Measurements from ENCODE around the gene GNG2.

Gene GNG2

DNA sequence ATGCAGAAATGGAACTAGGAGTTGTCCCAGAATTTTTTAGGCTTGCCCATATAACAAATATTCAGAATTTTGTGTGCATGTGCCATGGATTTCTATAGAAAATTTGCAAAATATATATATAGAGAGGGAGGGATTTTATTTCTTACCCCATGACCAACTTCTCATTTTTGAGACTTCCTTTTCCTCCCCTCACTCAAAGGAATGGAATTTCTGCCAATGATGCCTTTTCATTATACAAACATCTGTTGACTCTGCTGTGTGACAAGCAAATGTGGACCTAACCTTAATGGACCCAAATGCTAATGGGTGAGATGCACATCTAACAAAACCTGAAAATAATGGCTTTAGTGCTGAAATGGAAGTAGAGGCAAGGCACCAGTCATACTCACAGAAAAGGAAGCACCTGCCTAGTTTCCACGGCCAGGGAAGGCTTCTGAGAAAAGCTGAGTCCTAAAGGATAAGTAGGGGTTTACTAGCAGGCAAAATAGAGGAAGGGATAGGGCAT lies 3.6 kb upstream of the GNG2 start:
- no peak for DNase-seq

- DNase-seq, result no peak
Measured at GRCh38 chr14:51859131-51859530, 1.3 kb upstream of the GNG2 start.

- DNase-seq, result no peak
Measured at GRCh38 chr14:51860825-51861499, 550 bp downstream of the GNG2 start.

- DNase-seq, result no peak
Measured at GRCh38 chr14:51862176-51862796, 1.9 kb downstream of the GNG2 start.

DNA sequence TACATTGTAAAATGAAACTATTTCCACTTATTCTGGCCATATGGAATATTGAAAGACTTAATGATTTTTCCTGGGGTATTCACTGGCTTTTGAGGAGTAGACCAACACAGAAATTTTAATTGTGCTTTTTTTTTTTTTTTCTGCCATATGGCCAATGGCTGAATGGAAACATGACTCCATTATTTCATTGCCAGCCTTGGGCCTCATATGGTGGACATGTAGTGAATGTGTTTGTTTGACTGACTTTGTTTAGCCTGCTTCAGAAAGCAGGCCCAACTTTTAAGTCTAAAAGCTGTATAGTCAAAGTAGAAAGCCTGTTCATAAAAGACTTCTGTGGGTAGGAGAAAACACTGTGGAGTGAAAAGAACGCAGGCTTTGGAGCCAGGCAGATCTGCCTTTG lies 2.4 kb downstream of the GNG2 start:
- no peak for DNase-seq

DNA sequence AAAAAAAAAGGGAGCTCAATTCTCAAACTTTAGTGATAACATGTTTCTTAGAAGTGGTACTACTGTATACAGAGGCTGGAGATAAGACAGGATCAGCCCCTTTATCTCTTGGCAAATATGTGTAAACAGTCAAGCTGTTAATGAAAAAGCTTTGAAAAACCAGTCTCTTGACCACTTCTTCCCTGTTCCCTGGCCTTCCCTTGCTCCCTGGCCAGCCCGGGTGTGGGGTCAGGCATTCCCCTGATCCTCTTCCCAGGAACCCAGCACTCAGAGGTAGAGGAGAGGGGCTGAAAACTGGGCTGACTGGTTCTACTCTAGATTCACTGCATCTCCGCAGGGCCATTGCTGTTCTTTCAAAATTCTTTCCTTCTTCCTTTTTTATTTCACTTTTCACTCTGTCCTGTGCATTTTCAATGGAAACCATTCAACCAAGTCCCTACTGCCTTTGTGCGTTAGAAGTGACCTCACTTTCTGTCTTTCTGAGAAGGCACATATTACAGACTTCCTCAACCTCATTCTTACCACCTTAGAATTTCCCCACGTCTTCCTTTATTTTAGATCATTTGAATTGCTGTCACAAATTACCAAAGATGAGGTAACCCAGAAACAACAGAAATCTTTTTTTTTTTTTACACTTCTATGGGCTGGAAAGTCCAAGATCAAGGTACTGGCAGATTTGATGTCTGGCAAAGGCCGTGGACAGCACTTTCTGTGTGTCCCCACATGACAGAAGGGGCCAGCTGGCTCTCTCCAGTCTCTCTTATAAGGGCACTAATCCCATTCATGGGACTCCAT lies 5.7 kb downstream of the GNG2 start:
- DNase-seq, result no peak

DNA sequence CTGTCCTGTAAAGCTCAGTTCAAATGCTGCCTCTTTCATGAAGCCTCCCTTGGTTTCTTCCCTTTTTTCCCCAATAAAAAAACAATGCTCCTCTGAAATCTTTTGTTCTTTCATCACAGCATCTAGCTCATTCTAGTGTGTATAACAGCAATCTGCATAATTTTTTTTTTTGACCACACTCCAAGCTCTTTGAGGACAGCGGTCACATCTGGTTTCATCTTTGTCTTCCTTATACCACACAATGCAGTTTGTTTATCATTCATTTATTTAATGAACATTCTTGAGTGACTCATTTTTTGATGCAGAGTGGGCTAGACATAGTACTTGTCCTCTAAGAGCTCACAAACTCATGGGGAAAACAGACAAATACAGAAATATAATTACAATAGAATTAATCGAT lies 7.3 kb downstream of the GNG2 start:
- no peak for DNase-seq

DNA sequence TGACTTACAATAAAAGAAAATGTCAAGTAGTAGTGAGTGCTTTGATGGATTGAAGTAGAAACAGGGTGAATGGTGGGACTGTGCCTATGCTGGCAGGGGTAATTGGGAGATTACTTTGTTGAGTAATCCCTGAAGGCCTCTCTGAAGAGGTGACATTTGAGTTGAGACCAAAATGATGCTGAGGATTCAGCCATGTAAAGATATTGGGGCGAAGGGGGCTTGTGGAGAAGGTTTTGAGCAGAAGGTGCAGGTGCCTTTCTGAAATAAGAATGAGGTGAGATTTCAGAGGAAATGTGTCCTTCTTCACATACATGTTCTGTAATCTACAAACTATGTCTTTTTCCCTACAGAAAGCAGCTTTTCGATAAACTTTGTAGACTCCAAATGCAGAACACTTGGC lies 8.0 kb downstream of the GNG2 start:
- no peak for DNase-seq

DNA sequence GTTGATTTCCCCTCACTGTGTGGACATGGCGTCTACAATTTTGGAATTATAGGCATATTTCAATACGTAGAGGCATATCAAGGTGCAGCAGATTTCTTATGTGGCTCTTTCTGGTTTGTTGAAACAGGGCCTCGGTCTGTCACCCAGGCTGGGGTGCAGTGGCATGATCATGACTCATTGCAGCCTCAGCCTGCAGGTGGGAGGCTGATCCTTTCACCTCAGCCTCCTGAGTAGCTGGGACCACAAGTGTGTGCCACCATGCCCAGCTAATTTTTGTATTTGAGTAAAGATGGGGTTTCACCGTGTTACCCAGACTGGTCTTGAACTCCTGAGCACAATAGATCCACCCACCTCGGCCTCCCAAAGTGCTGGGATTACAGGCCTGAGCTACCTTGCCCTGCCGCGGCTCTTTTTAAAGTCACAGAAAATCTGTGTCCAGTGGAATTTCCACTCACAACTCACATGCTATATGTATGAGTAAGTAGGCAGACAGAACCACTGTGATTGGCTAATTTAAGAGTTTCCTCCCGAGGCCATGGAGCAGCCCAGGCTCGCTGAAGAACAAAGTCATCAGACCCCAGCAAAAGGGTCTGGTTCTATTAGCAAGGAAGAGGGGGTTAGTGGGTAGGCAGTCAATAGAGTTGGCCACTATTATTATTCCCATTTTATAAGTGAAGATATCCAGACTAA lies 9.1 kb downstream of the GNG2 start:
- DNase-seq, result no peak

DNA sequence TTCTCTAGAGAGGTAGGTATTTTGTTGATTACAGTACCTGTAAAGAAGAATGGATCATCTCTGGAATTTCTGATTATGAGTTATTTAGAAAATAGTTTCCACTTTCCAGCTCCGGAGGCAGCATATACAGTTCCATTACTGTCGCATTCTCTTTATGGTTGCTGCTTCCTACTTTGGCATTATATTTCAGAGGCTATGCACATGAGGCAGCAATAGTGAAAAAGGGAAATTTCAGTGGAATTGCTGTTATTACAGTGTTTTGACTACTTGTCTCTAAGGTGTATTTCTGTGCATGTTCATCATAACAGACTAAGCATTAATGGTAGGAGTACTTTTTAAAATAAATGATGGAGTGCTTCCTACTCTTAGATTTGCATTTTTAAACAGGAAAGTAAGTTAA lies 10.2 kb downstream of the GNG2 start:
- no peak for DNase-seq

GRCh38 chr14:51871846-51872245 lies 11.4 kb downstream of the GNG2 start:
- DNase-seq, result no peak

- no peak for DNase-seq
Measured at GRCh38 chr14:51872396-51872795, 12.0 kb downstream of the GNG2 start.

DNA sequence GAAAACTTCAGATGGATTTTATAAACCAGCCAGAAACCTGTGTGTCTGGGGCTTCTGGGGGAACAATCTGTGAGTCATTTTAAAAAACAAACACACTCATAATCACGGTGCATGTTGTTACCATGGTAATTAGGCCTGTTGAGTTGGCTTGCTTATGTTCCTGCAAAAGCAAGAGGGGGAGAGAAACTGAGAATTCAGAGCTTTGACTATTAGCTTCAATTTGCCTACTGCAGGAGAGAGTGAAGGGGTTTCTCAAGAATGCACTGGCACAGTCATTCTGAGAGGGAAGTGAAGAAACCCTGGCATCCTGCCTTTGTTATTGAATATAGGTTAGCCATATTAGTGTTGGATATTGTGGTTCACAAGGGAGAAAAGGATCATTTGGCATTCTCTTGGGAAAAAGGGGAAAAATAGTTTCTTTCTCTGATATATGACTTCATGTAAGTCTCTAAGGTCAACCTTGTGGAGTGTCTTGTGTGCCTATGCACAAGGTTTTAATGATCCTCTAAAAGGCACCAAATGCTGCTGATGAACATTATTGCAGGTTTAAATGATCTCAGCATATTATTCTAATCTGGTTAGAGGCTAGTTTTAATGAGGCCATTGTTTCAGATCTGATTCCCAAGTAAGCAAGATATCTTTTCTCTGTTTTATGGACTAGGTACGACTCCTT lies 12.9 kb downstream of the GNG2 start:
- DNase-seq, result peak; percentile 33

- DNase-seq, result no peak
Measured at GRCh38 chr14:51877810-51878209, 17.4 kb downstream of the GNG2 start.

GRCh38 chr14:51879170-51879569 lies 18.8 kb downstream of the GNG2 start:
- no peak for DNase-seq

DNA sequence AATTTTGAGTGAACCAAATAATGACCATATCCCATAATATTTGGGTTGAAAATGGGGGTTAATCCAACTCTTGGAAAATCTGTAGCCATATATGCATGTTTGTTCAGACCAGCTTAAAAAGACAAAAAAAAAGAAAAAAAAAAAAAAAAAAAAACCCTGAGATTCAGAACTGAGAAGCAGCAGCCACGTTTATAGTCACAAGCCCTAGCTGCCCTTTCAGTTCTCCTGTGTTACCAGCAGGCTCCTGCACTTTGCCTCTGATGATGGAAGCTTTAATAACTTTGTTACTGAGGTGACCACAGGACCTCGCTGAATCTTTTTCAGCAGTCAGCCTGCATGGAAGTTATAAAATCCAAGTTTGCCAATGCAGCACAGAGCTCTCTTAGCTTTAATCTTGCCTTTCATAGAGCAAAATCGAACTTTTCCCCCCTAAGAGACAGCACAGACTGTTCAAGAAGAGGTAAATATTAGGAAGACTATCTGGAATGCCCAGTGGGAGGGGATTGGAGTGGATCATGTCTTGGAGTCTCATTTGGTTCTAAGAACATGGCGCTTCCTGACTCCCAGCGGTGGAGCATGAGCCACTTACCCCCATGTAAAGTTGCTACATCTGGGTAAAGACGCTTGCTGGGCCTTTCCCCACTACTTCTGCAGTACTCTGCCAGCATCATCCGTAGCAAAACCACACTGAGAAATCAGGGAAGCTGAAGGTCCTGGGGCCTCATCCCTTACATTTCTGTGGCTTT lies 20.6 kb downstream of the GNG2 start:
- DNase-seq, result no peak

- DNase-seq, result no peak
Measured at GRCh38 chr14:51881636-51882035, 21.2 kb downstream of the GNG2 start.

- DNase-seq, result no peak
Measured at GRCh38 chr14:51883232-51883631, 22.8 kb downstream of the GNG2 start.

GRCh38 chr14:51884086-51884927 lies 23.9 kb downstream of the GNG2 start:
- DNase-seq, result peak; percentile 34

GRCh38 chr14:51889851-51890250 lies 29.4 kb downstream of the GNG2 start:
- DNase-seq, result no peak

- DNase-seq, result no peak
Measured at GRCh38 chr14:51894250-51894649, 33.8 kb downstream of the GNG2 start.
